IPS-18c (cell line): Measurements from ENCODE around the gene ITK.

Source experiments
- H3K4me3 ChIP-seq: 2 replicates; pipeline ENCODE4 v1.7.0; 2013; ENCODE audit warnings: low read depth, mild to moderate bottlenecking, low read length, moderate library complexity; ENCODE audit not compliant: insufficient read depth
- H3K9me3 ChIP-seq: one replicate; pipeline ENCODE4 v1.6.1; 2013; ENCODE audit warnings: mild to moderate bottlenecking, low read length, moderate library complexity; ENCODE audit not compliant: control insufficient read depth, insufficient read depth

ITK gene

GRCh38 chr5:157282150-157282549 is 101.5 kb downstream of the ITK start:
- Histone ChIP-seq H3K4me3 (no peak overlapping the region), H3K9me3 (no peaks in the 10 kb centered on the region)

GRCh38 chr5:157283434-157283833 is 102.8 kb downstream of the ITK start:
- Histone ChIP-seq H3K4me3 (no peak overlapping the region), H3K9me3 (no peaks in the 10 kb centered on the region)

GRCh38 chr5:157284458-157285212 is 104.0 kb downstream of the ITK start:
- no peaks in the 10 kb centered on the region for H3K9me3 ChIP-seq

DNA sequence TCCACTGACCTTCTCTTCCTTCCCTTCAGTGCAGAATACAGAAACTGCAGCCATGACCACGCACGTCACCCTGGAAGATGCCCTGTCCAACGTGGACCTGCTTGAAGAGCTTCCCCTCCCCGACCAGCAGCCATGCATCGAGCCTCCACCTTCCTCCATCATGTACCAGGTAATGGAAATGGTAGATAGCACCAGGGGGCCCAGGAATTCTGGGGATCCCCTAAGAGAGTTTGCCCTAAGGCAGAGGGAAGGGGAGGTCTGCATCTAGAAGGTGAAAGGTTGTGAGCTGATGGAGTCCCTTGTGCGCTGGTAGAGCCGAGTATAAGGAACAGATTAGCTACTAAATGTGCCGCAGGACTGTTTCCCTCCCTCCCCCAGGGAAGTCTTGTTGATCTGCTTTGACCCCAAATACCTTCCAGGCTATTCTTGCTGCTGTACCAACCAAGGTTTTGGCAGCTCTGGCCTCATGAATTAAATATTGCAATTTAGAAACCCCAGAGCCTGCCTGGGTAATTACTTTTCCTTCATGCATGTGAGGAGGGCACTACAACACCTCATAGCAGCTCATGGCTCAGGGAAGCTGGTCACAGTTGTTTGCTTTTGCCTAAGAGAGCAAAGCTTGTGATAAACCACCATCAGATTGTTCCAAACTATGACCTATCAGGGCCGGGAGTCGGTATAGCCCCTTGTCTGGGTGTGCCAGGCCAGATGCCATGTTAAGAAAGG is 104.8 kb downstream of the ITK start:
- Histone ChIP-seq H3K4me3 (no peak overlapping the region), H3K9me3 (no peaks in the 10 kb centered on the region)

More at GRCh38 chr5:157284458-157285212, 104.0 kb downstream of the ITK start:
- no peak overlapping the region for H3K4me3 ChIP-seq

DNA sequence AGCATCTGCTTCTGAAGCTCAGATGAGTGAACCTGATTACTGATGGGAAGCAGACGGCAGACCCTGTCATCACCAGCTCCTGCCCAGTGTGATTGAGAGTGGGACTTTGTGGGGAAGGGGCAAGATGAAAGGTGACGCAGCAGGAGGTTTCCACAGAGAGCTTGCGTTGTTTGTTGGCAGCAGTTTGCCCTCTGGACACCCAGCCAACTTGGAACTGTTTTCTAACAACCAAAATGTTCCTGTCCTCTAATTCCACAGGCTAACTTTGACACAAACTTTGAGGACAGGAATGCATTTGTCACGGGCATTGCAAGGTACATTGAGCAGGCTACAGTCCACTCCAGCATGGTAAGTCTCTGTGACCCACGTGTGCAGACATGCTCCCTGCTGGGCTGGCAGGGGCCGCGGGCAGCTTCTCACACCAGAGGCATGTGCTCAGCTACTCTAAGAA is 106.1 kb downstream of the ITK start:
- no peaks in the 10 kb centered on the region for H3K9me3 ChIP-seq
- H3K4me3 ChIP-seq, result no peak overlapping the region

DNA sequence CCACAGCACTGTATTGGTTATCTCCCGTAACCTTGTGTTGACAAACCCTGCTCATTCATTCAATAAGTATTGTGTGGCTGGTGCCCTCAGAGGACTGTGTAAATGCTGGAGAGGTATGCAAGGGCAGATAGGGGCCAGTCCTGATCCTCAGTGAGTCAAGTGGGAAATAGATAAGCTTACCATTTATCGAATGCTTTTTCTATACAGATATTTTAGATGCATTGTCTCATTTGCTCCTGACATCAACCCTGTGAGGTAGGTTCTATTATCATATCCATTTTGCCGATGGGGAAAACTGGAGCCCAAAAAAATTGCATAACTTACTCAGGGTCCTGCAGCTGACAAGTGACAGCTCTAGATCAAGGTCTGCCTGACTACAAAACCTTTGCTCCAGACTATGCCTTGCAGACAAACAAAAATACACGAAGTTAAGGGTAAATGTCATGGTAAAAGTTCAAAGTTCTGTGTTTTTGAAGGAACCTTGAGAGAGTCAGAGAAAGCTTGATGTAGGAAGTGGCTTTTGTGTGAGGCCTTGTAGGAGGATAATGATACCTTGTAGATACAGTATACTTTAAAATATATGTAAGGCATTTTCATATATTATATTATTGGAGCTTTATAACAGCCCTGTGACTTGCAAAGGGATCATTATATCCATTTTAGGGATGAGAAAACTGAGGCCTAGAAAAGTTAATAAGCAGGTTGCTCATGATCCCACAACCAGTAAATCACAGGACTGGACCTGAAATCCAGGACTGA is 107.9 kb downstream of the ITK start:
- Histone ChIP-seq H3K4me3 (no peak overlapping the region), H3K9me3 (no peaks in the 10 kb centered on the region)

GRCh38 chr5:157289164-157289819 is 108.7 kb downstream of the ITK start:
- Histone ChIP-seq H3K9me3 (no peaks in the 10 kb centered on the region), H3K4me3 (no peak overlapping the region)

- no peaks in the 10 kb centered on the region for H3K9me3 ChIP-seq
- no peak overlapping the region for H3K4me3 ChIP-seq
These were observed 109.7 kb downstream of the ITK start for GRCh38 chr5:157290156-157290980.

DNA sequence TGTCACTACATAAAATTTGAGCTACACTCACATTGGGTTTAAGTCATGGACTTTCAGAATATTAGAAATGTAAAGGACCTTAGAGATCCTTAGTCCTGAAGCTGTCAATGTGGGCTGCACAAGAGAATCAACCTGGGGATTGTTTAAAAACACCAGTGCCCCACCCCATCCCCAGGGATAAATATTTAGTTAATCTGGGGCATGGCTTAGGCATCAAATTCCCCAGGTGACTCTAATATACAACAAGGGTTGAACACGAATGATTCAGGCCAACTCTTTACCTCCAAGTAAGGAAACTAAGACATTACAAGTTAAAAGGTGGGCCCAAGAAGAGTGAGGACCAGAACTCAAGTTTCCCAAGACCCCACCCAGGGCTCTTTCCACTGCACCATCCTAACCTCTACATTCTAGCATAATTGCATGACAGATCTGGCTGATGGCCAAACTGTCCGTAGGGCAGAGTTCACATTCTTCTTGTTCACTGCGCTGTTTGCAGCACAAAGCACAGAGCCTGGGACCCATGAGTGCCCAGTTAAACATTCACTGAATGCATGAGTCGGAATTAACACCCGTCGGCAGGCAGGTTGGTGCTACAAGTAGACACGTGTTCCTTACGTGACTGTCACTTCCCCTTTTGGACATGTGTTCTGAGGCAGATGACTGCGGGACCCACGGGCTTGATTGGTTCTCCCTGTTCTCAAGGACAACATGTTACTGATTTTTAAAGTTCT is 110.5 kb downstream of the ITK start:
- Histone ChIP-seq H3K9me3 (no peaks in the 10 kb centered on the region), H3K4me3 (no peak overlapping the region)

DNA sequence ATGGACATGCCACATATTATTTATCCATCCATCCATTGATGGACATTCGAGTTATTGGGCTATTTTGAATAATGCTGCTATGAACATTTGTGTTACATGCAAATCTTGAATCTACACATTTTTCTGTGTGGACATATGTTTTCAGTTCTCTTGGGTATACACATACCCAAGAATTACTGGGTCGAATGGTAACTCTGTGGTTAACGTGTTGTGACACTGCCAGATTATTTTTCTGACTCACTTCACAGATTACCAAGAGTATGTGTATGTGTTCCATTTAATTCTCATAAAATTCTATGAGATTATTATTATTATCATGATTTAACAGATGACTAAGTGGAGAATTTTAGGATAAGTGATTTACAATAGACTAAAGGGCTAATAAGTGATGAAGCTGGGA is 112.0 kb downstream of the ITK start:
- no peaks in the 10 kb centered on the region for H3K9me3 ChIP-seq
- no peak overlapping the region for H3K4me3 ChIP-seq

DNA sequence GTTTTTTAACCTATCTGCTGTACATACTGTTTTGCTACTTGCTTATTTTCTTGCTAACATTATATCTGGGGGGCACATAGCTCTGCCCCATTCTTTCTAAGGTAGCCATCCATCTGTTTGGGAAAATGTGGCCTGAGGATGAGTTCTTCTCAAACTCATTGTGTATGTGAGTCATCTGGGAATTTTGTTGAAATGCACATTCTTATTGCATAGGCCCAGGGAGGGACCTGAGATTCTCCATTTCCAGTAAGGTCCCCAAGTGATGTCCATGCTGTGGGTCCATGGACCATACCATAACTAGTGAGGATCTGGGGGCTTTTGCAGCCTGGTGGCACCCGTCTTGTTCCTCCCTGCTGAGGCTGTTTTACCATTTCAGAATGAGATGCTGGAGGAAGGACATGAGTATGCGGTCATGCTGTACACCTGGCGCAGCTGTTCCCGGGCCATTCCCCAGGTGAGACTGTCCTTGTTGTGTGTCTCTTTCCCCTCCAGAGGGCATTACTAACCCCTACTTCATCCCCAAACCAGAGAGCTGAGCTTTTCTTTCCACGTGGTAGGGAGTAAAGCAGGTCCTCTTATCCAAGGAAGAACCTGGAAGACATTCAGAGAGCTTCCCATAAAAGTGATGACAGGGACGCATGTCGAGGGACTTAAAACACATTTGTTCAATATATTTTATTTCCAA is 113.9 kb downstream of the ITK start:
- no peak overlapping the region for H3K4me3 ChIP-seq

DNA sequence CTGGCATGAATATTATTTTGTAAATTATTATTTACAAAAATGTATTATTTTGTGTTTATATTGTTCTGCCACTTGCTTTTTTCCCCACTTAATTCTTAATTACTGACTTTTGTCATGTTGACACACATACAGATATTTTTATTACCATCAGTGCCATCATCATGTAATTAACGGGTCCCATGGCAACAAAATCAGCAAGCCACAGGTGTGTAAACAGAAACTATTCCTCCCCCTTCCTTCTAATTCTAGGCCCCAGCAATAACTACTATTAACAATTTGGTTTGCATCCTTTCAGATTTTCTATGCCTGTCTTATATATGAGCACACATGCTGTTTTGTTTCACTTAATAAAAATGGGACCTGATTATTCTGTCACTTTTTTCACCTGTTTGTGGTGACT is 114.6 kb downstream of the ITK start:
- Histone ChIP-seq H3K4me3 (no peak overlapping the region), H3K9me3 (no peaks in the 10 kb centered on the region)

More for the DNA sequence above, 113.9 kb downstream of the ITK start:
- no peaks in the 10 kb centered on the region for H3K9me3 ChIP-seq

- H3K4me3 ChIP-seq, result no peak overlapping the region
These were observed 119.9 kb downstream of the ITK start for GRCh38 chr5:157300564-157300963.

GRCh38 chr5:157301066-157301465 is 120.4 kb downstream of the ITK start:
- Histone ChIP-seq H3K9me3 (no peaks in the 10 kb centered on the region), H3K4me3 (no peak overlapping the region)

More at GRCh38 chr5:157300564-157300963, 119.9 kb downstream of the ITK start:
- no peaks in the 10 kb centered on the region for H3K9me3 ChIP-seq

- Histone ChIP-seq H3K9me3 (no peaks in the 10 kb centered on the region), H3K4me3 (no peak overlapping the region)
These were observed 122.4 kb downstream of the ITK start for GRCh38 chr5:157303023-157303422.
